ENCODE data around the gene LHFPL2.
A peak's percentile ranks its signal among the peaks of the same experiment; 100 is the strongest.

Gene LHFPL2

DNA sequence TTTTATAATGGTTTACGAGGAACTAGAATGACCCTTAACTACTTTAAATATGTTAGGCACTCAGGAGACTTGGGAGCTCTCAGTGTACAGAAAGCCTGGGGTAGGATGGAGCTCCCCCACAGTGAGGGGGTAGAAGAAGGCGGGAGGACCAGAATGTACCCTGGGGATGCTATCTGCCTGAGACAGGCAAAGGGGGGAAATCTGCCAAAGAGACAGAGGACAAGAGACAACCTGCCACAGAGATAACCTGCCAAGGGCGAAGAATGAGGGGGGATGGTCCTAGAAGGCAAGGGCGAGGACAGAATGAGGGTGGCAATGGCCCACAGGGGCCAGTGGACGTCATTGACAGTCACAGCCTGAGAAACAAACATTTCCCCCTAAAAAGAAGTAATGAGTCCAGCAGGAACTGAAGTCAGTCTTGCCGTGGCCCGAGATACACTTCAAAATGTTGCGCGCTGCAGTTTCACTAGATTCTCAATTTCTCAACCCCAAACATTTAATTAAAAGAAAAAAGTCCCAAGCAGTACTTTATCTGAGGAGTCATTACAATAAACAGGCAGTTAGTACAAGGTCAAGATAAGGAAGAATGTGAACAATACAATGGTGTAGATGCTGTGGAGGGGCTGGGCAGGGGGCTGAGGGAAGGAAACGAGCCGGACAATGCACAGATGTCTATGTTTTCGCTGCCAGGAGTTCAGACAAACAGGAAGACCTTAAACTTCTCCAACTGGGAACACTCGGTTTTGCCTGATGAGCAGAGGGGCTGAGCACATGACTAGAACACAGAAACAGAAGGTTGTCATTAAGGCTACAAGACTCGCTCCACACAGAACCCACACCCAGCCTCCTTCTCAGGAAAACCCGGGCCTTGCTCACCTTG is 125.0 kb downstream of the LHFPL2 start:
- no peak for DNase-seq (ENCODE audit: low read depth in 3 of 3)

DNA sequence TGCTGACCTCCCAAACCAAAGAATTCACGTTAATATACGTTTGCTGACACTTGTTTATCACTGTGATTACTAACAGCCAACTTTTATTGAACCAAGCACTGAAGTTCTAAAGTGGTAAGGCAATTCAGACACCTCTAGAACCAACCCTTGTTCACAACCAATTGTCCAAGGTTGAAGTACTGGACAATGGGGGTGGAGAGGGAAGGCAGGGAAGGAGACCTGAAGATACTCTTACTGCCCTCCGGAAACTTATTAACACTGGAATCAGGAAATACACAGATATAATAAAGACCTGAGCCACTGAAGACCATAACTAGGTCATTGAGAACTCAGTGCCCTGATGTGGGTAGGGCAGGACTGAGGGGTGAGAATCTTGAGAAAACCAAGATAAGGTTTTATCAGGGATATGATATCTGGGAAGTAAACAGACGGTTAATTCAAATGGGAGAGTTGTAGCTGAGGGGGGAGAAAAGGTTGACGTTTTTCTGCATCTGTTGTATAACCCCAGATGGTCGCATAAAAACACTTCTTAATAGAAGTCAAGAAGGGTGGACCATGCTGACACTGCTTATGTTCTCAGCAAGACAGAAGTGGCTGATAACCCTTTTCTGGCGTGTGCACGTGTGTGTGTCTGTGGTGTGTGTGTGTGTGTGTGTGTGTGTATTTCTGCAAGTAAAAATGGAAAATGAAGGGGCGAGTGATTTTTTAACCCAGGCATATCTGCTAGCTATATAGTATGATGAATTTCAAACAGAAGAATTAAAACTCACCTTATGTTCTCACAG is 125.9 kb downstream of the LHFPL2 start:
- DNase-seq (ENCODE audit: low read depth in 3 of 3) = no peak

DNA sequence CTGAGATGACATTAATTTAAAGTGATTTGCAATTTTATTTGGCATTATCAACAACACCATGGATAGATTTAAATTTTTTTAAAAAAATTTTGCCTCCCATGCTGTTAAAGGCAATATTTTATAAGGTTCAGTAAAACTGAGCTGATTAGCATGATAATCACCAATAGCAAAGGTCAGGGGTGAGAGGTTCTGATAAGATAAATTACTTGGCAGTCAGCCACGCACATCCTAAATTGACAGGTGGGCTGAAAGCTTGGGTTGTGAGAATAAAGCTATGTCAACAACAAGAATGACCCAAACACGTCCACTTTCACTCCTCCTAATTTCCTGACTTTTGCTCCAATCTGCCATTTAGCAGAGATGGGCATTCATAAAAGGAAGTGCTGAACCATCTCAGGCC is 127.1 kb downstream of the LHFPL2 start:
- no peak for DNase-seq (ENCODE audit: low read depth in 3 of 3)

DNA sequence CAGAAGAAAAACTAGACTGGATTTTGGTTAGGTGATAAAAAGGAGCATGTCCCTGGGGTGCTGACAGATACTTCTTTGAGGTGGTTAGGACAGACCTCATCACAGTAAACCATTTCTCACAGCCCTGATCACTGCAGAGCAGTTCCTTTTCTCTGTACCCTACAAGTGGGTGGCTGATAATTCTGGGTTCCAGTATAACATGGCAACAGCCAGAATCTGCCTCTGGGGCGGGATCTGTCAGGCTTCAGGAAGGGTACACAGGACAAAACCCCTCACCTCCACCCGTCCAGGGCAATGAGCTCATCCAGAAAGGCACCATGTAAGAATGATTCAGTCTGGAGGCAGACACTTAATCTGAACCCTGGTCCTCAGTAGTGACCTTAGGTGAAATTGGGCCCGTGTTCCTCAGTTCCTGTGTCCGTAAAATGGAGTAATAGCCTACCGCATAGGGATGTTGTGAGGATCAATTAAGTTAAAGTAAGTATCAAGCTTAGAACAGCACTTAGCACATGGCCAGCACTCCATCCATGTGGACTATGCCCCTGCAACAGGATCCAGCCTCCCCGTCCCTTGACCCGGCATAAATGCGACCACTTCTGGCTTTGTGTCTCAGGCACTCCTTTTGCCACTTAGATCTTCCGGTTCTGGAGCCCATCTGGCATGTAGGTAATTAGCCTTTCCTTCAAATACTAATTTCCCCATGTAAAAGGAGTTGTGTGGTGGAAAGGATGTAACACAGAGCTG is 129.2 kb downstream of the LHFPL2 start:
- no peak for DNase-seq (ENCODE audit: low read depth in 3 of 3)

- DNase-seq (ENCODE audit: low read depth in 3 of 3) = no peak
These were observed 130.0 kb downstream of the LHFPL2 start for GRCh38 chr5:78518365-78519197.

- no peak for DNase-seq (ENCODE audit: low read depth in 3 of 3)
These were observed 132.9 kb downstream of the LHFPL2 start for GRCh38 chr5:78515670-78516069.

GRCh38 chr5:78514427-78515330 is 133.9 kb downstream of the LHFPL2 start:
- DNase-seq (ENCODE audit: low read depth in 3 of 3) = no peak

DNA sequence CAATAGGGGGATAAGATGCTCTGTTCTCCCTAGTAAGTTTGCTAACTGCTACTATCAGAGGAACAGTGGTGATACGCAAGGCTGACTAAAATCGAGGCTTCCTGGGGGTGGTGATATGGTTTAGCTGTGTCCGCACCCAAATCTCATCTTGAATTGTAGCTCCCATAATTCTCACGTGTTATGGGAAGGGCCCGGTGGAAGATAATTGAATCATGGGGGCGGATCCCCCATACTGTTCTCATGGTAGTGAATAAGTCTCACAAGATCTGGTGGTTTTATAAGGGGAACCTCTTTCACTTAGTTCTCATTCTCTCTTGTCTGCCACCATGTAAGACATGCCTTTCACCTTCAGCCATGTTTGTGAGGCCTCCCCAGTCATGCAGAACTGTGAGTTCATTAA is 135.1 kb downstream of the LHFPL2 start:
- no peak for DNase-seq (ENCODE audit: low read depth in 3 of 3)

- no peak for DNase-seq (ENCODE audit: low read depth in 3 of 3)
These were observed 136.1 kb downstream of the LHFPL2 start for GRCh38 chr5:78512435-78512834.

DNA sequence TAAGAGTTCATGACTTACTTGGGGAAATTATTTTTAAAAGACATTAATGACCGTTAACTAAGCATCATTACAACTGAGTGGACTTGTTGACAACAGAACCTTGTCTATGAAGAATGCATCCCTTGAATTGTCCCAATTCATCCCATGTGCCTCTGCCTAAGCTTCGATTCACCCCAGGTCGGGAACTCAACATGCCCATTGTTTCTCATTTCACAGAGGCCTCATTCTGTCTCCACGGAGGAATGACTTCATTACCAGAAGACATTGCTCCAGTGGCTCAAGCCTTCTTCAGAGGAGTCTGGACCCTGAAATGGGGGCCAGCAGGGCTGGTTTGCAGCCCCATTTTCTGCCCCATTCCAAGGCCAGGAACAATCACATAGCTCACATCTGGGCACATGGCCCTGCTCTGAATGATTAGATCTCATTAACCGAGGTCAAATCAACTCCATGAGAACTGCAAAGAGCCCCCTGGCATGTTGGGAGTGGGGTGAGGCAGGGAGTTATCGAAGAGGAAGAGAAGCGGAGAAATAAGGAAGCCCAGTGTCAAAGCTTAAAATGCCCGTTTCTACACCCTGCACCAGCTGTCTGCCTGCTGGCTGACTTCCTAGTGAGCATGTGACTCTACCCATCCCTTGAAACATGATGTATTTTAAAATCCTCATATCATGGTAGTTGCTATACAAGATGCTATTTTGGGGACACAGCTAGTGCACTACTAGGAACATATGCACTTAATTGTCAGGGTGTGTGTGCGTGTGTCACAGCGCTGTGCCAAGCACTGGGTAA is 137.3 kb downstream of the LHFPL2 start:
- no peak for DNase-seq (ENCODE audit: low read depth in 3 of 3)

DNA sequence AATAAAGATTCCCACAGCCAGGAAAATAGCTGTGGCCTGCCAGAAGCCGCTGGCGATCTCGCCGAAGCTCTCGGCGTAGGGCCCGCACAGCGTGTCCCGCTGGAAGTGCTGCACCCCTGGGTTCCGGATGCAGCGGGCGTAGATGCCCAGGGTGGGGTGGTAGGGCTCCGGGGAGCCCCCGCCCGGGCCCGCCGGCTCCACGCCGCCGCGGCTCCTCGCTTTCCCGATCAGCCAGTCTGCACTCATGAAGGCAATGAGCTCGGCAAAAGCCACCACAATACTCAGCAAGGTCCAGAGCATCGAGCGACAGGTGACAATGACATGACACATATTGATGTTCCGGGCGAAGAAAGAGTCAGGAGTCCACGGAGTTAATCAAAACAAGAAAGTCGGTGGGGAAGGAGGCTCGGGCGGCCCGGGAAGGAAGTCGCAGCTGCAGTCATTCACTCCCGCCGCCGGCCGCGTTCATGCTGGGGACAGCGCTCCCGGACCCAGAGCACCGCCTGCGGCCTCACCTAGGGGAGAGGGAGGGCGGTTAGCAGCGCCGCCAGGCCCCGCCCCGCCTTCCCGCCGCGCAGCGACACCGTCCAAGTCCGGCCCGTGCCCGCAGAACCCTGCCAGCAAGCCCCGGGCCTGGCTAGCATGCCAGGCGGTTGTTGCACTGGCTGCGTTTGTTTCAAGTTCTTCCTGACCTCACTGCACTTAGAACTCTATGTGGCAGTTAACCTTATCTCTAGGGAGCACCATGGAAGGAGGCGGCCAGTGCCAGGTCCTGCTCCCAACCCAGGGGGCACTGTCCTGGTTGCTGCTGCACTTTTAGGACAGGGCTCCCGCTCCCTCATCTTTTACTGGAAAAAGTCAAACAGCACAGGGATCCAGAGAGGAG is 138.4 kb downstream of the LHFPL2 start:
- peak in 2 of 3 donors; percentile 8 to 15 for DNase-seq (ENCODE audit: low read depth in 3 of 3)

DNA sequence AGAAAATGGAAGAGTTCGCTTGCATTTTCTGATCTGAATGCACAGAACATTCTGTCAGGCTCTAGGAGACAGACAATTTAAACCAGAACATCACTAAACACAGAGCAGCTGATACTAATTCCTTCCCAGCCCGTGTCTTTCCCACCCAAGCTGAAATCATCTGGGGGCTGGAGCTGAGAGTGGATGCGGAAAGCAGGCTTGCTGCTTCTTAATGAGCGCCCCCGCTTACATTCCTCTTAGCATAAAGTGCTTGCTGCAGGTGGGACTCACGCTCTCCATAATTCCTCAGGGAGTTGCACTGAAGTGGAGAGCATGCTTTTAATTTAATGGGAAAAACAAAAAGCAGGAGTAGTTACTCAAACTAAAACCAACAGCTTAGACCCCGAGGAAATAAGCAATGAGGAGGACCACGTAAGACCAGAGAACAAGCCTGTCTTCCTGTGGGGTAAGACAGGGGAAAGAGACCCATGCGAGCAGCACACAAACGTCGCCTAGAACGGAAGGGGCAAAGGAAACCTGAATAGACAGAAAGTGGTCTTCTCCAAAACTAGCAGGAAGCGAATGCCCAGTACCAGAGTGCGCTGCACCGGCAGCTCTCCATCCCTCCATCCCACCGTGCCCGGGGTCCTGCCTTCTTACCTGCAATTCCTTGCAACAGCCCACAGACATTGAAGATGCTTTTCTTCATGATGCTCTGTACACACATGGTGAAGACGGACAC is 139.3 kb downstream of the LHFPL2 start:
- no peak for DNase-seq (ENCODE audit: low read depth in 3 of 3)

DNA sequence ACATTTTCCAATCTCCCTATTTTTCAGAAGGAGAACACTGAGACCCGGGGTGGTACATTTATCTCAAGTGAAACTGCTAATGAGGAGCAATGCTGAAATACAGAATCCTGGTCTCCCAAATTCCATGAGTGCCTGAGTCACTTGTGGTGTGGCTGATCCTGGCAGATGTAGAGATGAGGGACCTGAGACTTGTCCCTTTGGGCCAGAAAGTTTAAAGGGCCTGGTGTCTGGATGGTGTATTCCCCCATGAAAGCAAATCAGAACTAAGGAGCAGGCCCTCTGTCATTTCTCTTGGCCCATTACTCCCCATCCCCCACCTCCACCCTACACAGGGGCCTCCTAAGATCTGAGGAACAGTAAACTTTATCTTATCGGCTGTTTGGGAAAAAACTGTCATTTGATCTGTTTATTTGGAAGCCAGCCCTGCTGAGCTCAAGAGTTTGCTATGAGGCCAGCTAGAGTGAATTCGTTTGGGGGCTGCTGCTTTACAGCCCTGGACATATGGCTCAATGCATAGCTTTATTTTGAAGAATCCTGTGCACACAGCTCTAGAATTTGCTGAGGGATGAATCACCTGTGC is 140.3 kb downstream of the LHFPL2 start:
- no peak for DNase-seq (ENCODE audit: low read depth in 3 of 3)

DNA sequence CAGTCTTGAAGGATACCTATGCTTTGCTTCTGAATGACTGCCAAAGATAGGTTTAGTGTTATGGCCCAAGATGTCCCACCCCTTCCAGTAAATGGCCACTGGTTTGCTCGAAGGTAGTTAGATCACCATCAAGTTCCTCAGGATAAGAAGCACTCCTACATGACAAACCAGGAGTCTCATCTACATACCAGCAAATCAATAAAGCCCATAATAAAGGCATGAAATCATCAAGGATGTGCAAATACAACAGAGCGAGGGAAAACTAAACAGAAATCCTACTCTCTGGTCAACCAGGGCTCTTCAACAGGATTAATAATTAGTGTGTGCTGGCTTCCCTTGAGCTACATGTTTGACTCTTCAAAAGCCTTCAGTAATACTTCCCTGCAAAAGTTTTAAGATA is 141.0 kb downstream of the LHFPL2 start:
- no peak for DNase-seq (ENCODE audit: low read depth in 3 of 3)

DNA sequence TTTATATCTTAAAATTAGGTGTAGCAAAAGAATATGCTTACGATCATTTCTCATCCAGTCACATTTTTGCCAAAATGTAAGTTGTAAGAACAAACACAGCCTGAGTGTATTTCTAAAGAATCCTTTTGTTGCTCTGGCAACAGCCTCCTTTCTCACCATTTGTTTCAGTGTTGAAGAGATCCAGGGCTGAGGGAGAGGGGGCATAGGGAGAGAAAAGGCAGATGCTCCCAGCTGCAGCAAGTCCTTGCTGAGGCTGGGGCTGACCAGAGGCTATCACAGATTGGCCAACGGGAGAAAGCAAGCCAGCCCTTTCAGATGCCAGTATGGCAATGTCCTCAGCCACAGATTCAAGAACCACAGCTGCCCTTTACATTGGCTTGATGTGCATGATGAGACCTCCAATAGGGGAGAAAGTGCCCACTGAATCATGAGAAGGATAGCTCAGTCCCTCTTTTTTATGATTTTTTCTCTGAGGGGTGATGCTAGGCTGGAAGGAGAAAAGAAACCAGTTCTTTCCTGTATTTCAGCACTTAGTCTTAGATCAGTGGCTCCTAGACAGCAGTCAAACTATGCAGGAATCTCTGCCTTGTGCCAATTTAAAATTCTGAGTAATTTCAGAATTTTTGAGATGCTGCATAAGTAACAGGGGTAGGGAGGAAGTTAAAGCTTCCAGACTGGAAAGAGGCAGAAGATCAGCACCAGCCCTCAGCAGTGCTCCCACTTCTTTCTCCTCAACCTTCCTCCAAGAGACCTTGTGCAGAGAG is 142.1 kb downstream of the LHFPL2 start:
- DNase-seq (ENCODE audit: low read depth in 3 of 3) = no peak

GRCh38 chr5:78505860-78506259 is 142.7 kb downstream of the LHFPL2 start:
- no peak for DNase-seq (ENCODE audit: low read depth in 3 of 3)

Data from stimulated activated CD4-positive, alpha-beta T cell treated with anti-CD3 and anti-CD28 coated beads, TNF-alpha, amount 100 ng/mL, for 48 hours (primary cell).